ENCODE results near the gene HS1BP3.

The HS1BP3 gene

DNA sequence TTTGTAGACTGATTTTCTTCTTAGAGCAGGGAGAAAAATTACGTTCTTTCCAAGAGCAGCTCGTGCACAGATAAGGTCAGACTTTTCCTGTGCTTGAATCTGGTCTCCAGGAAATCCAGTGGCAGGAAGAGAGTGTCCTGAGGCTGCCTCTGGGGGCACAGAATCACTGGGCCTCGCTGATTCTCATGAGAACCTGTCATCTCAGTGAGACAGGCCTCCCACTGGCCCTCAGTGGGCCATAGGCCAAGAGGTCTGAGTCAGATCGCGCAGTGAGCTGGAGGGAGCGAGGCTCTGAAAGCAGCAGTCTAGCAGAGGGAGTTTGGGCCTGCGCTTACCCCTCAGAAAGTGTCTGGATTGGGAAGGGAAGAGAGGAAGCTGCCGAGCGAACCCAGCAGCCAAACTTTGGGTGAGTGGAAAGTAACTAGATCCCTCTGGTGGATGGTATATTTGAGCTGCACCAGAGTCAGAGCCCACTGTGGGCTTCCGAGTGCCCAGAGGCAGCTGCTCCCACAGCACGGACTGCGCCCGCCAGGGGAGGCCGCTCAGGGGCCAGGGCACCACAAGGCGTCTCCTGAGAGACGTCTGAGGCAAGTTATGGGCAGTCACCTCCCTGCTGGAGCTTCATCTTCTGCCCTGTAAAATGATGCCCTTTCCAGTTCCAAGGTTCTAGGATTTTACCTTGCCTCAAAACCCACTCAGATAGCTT is 24.2 kb upstream of the HS1BP3 start:
- FAIRE-seq = no peak

DNA sequence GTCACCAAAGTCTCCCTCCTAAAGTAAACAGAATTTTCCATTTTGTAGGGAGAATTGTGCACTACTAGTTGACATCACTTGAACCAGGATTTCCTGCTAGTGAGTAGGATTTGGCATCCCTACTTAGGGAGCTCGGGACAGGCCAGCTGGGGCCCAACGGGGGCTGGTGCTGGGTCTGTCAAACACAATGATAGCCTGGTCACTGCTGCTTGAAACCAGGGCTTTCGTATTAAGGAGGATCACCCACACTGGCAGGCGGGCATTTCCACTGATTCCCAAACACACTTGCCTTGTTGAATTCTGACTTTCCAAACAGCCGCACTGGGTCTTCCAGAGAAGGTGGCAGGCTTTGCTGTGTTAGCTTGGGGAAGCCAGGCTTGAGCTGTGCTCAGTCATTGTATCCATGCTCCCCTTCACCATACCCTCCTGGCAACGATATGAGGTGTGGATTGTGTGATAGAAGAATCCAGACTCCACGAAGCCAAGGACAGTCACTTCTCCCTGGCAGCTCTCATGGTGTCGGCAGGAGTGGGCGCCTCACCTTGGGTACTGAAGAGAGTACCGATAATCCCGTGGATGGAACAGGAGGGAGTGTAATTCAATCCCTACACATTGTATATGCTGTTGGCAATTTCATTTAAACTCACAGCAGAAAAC is 23.5 kb upstream of the HS1BP3 start:
- FAIRE-seq = no peak

DNA sequence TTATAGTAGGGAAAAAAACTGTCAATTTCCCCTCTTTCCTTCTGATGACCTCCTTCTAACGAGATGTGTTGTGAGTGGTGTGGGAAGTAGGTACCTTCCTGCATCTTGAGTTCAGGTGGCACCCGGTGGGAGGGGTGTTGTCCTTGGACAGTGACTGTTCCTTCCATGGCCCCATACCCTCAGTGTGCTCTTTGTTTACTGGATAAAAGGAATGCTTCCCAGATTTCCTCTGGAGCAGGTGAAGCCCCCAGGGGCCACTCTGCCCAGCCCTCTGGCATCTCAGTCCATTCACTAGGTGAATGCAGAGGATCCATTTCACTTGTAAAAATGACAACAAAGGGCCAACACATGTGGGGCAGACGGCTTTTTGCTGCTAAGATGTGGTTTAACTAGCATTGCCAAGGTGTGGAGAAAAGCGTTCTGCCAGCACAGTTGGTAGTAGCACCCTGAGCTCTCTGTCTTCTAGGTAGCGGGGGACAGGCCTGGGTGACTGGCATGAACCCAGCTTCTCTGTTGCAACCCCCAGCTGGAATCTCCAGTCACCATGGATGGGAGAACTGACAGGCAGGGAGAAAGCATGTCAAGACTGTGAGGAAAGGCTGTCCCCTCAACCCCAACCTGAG is 22.9 kb upstream of the HS1BP3 start:
- no peak for FAIRE-seq

DNA sequence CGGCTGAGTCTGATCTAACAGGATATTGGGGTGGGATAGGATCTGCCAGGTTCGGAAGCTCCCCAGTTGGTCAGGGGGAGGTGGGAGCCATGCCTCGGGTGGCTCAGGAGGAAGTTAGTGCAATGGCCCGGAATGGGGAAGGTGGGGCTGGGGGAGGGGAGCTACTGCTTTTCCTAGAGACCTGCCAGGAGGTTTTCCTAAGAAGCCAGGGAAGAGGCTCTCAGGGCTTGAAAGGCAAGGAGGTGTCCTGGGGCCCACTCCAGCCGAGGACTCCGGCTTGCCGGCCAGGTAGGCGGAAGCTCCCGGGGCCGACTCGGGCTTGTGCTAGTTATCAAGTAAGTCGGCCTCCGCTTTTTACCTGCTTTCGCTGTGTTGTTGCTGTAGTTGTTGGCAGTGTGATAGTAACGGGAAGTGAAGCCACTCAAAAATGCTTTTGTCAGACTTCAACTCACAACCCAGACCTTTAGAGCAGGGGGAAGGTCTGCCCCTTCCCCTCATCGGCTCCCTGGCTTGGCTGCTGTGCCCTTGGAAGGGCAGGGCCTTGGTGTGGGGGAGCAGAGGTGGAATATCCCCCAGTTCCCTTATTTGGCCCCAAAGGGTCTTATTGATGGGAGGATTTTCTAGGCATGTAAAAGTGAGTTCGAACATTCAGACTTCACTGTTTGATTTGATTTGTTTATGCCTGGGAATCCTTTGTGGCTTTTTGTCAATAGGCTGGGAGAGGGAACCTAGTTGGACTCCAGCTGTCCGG is 21.5 kb upstream of the HS1BP3 start:
- no peak for FAIRE-seq

DNA sequence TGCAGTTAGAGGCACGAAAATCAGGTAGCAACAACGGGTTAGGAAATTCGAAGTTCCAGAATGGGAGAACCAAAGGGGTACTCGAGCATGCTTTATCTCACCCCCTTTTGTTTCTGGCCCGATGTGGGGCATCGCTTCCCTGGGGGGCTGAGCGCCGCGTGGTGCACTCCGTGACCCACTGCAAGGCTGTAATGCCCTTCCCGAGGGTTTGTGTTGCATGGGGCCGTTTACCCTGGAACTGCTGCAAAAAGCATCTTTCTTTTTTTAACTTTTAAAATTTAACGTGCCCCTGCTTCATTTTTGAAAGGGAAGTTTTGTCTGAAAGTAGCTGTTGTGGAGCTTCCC is 20.8 kb upstream of the HS1BP3 start:
- FAIRE-seq = no peak

DNA sequence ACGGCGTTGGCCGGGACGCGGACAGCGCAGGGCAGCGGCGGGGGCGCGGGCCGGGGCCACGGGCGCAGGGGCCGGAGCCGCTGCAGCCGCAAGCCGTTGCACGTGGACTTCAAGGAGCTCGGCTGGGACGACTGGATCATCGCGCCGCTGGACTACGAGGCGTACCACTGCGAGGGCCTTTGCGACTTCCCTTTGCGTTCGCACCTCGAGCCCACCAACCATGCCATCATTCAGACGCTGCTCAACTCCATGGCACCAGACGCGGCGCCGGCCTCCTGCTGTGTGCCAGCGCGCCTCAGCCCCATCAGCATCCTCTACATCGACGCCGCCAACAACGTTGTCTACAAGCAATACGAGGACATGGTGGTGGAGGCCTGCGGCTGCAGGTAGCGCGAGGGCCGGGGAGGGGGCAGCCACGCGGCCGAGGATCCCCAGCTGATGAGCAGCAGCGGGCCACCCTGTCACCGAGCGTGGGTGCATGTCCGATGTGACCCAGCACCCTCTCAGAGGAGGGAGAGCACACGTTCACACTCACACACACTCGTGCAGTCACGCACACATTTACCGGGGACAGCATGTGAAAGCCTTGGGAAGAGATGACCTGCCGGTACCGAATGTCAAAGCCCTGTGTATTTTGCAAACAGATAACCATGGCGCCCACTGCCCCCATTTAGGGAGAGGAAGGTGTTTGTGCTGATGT is 20.3 kb upstream of the HS1BP3 start:
- FAIRE-seq = no peak

DNA sequence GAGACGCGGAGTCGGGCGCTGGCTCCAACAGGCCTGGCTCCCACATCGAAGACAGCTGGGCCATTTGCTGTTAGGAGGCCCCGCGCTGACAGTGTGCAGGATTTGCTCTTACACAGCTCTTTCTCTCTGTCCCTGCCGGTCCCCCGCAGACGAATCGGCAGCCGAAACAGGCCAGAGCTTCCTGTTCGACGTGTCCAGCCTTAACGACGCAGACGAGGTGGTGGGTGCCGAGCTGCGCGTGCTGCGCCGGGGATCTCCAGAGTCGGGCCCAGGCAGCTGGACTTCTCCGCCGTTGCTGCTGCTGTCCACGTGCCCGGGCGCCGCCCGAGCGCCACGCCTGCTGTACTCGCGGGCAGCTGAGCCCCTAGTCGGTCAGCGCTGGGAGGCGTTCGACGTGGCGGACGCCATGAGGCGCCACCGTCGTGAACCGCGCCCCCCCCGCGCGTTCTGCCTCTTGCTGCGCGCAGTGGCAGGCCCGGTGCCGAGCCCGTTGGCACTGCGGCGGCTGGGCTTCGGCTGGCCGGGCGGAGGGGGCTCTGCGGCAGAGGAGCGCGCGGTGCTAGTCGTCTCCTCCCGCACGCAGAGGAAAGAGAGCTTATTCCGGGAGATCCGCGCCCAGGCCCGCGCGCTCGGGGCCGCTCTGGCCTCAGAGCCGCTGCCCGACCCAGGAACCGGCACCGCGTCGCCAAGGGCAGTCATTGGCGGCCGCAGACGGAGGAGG is 19.6 kb upstream of the HS1BP3 start:
- no peak for FAIRE-seq

DNA sequence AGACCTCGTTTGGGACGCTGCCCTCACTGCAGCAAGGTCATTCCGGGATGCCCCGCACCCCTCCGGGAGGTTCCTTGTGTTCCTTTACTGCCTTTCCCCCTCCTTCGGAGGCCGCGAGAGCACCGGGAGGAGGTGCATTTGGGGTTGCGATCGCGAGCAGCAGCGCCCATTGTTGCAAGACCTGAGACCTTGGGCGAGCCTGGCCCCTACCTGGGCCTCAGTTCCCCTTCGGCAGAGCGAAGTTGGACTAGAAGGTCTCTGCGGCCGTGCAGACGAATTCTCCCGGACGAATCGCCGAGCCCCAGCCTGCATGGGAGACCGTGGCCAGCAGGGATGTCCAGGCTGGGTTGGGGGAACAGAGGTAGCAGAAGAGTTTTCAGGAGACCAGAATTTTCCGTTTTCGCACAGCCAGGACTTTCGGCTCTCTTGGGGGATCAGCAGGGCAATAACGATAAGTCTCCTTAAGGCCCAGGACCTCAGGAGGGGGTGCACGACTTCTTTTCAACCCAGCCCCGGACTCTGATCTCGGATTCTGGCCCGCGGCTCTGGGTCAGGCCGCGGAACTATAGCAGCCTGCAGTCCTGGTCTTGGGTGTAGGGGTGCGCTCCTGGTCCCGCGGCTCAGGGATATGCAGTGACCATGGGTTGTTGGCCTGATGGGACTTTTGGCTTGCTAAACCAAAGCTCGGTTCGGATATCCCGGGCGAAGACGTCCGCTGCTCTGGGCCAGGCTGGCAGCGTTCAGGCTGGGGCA is 18.8 kb upstream of the HS1BP3 start:
- FAIRE-seq = no peak

DNA sequence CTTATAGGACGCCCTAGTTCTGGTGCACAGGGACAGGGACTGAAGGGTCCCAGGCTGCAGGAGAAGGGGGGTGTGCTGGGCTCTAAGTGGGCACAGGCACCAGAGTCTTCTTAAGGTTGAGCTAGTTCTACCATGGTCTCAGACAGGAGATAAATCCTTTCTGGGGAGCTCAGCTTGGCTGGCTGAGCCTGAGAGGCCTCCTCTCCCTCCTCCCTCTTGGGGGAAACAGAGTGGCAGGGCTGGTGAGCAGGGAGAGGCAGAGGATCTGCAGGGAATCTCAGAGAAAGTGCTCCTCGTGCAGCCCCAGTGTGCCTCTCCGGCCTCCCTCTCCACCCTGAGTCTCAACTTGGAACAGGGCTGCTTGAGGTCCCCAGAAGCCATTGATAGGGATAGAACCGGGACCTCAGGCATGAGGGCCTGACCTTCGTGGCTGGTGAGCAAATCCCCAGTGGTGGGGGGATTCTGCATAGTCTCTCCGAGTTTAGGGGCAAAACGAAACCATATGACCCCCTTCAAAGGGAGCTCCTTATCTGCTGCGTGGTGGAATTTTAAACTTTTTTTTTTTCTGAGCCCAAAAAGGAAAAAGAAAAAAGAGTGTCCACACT is 18.1 kb upstream of the HS1BP3 start:
- no peak for FAIRE-seq

DNA sequence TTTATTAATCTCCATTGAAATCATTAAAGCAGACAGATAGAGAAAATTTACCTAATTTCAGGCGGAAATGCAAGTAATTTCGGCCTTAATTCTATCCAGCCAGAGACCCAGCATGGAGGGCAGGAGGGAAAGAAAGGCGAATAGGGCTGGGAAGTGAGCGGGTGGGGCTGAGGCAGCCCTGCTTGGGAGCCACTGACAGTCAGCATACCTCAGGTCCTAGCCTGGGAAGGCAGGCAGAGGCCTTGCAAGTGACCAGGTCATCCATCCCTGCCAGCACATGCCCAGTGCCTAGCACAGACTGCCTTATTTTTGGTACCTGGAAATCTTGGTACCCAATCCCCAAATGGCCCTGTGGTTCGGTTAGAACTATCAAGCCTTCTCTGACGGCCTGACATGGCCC is 17.6 kb upstream of the HS1BP3 start:
- no peak for FAIRE-seq

DNA sequence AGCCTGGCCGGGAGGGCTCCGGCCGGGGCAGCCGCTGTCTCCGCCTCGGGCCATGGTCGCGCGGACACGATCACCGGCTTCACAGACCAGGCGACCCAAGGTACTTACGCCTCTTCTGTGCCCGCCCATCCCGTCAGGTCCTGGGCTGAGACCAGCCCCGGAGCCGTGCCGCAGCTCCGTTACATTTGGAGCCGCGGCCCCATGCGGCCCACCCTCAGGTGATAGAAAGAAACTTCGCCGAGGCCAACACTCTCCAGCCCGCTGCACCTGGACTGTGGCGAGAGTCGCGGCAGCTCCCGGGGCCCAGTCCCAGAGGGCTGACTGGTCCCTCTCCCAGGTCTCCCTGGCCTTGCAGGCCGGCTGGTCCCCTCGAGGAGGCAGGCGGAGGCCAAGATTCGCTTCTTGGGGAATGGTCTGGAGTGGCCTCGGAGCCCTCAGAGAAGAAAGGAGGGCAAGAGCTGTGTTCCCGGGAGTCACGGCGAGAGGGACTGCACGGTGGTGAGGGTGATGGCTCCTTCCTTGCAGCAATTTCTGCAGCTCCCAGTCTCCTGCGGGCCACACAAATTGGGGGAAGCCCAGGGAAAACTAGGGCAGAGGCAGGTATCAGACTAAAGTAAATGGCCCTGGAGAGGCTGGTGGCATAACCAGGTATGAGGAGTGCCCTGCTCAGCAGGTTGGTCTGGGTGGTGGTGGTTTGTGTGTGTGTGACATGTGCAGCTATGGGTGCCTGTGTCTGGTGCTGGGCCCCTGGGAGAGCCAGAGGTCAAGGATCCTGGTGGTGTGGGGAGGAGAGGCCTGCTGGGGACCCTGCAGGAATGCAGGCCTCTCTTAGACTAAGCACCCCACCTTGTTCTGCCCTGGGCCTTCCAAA is 16.9 kb upstream of the HS1BP3 start:
- no peak for FAIRE-seq

DNA sequence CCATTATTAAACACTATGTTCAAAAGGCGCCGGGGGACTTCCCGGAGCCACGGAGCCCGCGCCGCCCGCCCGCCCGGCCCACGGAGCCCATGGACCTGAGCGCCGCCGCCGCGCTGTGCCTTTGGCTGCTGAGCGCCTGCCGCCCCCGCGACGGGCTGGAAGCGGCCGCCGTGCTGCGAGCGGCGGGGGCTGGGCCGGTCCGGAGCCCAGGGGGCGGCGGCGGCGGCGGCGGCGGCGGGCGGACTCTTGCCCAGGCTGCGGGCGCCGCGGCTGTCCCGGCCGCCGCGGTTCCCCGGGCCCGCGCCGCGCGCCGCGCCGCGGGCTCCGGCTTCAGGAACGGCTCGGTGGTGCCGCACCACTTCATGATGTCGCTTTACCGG is 16.2 kb upstream of the HS1BP3 start:
- FAIRE-seq = no peak

DNA sequence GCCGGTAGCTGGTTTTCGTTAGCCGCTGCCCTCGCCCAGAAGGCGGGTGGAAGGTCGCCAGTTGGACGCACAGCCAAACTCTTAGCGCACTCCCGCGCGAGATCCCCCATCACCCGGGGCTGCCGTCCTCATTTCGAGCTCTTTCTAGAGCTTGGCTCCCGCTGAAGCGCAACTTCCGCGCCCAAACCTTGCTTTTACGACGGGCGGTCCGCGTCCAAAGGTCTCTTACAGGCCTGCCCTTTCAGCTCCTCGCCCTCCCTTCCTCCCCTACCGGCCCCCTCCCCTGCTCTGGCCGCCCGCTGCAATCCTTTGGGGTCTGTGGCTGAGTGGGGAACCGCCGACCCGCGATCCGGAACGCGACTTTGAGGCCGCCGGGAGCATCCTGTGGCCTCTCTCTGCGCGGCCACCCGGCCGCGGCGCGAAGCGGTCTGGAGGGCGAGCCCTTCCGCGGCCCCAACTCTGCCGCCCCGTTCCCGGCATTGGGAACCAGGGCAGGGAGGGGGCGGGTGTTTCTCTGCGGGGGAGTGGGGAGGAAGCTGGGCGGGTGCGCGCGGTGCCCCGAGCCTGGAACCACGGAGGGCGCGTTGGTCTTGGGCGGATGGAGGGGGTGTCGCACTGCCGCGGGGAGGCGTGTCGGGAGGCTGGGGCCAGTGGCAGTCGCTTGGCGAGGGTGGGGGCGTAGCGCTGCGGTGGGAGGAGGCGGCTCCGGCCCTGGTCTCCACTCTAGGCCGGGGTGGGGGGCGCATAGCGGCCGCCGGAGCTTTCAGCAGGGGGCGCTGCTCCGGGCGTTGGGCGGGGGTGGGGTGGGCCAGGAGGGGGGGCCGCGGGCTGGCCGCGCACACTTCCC is 15.6 kb upstream of the HS1BP3 start, which contains the start of gene GDF7:
Gene GDF7, plus strand, starts transcription at position 841 of the 847 bp plus-strand sequence. CDS start 96 bp downstream, outside the sequence.
- no peak for FAIRE-seq

DNA sequence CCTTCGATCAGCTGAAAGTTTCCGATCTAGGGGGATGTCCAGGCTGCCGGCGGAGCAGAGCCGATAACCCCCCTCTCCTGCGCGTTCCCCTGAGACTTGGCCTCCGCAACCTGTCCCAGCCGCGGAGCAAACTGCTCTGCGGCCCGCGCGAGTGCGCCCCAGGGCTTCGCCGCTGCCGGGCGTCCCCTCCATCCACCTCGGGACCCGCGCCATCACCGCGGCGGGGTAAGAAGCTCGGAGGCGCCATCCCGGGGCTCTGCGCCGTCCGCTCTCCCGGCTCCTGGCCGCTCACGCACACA is 15.1 kb upstream of the HS1BP3 start:
- FAIRE-seq = no peak

DNA sequence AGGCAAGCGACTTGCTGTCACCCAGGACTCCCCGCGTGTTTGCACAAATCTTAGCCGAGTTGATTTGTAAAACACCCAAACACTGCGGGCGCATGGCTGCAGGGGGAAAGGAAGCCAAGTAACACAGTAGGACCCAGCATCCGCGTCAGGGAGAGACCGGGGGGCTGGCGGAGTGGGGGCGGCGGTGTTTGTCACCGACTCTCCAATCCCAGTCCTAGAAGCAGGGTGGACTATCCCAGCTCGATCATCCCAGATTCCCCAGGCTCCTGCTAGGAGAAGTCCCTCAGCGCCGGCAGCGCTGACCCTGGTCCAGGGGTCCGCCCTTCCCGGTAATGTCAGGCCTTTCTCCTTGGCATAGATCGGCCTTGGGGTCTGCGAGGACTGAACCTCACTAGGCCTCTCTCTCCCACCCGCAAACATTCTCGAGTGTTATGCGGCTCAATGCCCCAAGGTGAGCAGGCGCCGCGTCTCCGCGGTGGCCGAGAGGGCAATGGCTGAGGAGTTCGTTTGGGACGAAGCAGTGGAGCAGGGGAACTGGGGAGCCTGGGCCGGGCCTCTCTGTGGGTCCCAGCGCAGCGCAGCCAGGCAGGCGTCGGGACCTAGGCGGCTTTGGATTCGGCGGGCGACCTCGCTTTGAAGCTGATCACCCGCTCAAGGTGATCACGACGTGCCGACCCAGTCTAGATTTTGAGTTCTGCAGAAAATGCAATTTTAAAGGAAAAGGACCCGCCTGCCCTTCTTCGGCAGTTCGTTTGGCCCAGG is 14.5 kb upstream of the HS1BP3 start:
- FAIRE-seq = no peak

DNA sequence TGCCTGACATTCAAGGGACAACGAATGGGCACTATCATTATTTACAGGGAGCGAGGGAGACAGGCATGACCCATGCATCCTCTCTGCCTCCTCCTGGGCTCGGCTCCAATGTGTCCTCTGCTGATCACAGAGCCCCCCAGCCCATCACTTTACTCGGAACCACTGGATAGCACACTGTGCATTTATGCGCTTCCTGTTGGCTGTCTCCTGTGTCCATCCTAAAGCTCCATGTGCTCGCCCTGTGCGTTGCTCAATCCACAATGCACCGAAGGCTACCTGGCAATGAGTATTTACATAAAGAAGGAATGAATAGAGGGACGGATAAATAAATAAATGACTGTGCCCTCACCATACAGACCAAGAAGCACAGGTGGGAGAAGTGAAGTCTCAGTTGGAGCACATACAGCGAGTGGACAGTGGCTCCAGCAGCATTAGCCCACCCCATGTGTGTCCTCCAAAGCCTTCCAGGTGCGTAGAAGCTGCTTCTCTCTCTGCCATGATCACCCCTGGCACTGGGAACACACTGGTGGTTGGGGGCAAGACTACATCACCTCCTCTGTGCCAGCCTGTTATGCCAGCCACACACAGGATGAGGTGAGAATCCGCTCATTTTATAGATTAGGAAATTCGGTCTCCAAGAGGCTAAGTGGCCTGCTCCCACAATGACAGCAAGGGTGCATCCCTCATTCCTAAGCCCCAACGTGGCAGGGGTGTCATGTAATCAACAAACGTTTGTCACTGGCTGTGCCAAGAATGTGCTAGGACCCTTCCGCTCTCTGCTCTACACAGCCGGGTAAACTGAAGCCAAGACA is 13.7 kb upstream of the HS1BP3 start:
- FAIRE-seq = no peak

DNA sequence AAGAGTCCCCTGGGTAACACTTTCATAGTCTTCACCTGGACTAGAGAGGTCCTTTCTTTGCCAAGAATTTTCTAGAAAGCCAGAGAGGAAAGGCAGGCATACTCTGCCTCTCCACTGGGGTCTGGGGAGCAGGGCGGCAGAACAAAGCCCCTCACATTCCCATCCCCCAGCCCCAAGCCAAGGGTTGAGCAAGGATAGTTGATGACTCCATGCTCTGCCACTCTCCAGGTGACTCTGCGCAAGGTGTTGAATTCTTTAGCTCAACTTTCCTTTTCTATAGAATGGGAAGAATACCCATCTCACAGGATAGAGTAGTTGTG is 13.1 kb upstream of the HS1BP3 start:
- FAIRE-seq = no peak
